PC-3 (cell line): ENCODE results near the gene CHRND. TPM values are rescaled to one million over a fixed set of nuclear protein-coding genes. Genes with fewer than 3 reads are reported as not detected.

Source experiments
- ATAC-seq: fragments of 200-7000 bp; cut with Tn5 transposase; 2 replicates; pipeline ENCODE4 v1.9.1; 2020; ENCODE audit warnings: mild to moderate bottlenecking, moderate library complexity
- BruUV-seq: library from RNA; stranded (reverse); fragments of 400-500 nt; replicated peaks from 2 replicates; lab custom pipeline; 2021; lab: Mats Ljungman, UMichigan
- CTCF ChIA-PET: fragments of 300-600 bp; sonication (Branson Sonifier 250); formaldehyde crosslinking; loops from one replicate; lab custom pipeline; 2022; ENCODE audit warnings: antibody characterized with exemption; lab: Charles Lee
- POLR2A ChIA-PET: fragments of 300-600 bp; sonication (Branson Sonifier 250); formaldehyde crosslinking; loops from one replicate; lab custom pipeline; 2022; ENCODE audit warnings: antibody characterized with exemption; ENCODE audit not compliant: unreplicated experiment; lab: Charles Lee
- DNase-seq: peaks from one replicate; pipeline ENCODE4 v3.0.0-alpha.2; 2015
- H2AFZ ChIP-seq: fragments of 300-600 bp; sonication (generic); 2 replicates; pipeline ENCODE4 v1.6.0; 2016; ENCODE audit warnings: antibody characterized with exemption, low read length
- H3F3A ChIP-seq: fragments of 300-600 bp; sonication (generic); one replicate; pipeline ENCODE4 v1.6.0; 2017; ENCODE audit warnings: antibody characterized with exemption, low read length, control low read depth, mild to moderate bottlenecking; ENCODE audit not compliant: unreplicated experiment
- H3K27ac ChIP-seq: fragments of 300-600 bp; sonication (generic); 2 replicates; pipeline ENCODE4 v1.5.1; 2016; ENCODE audit warnings: mild to moderate bottlenecking, low read length
- H3K27me3 ChIP-seq: fragments of 300-600 bp; sonication (generic); 2 replicates; pipeline ENCODE4 v1.6.1; 2016; ENCODE audit warnings: low read length, mixed read lengths
- H3K36me3 ChIP-seq: fragments of 300-600 bp; sonication (generic); 2 replicates; pipeline ENCODE4 v1.6.1; 2016; ENCODE audit warnings: low read depth, mixed run types, low read length, mixed read lengths
- H3K4me1 ChIP-seq: fragments of 300-600 bp; sonication (generic); 2 replicates; pipeline ENCODE4 v1.5.1; 2016; ENCODE audit warnings: low read length; ENCODE audit not compliant: insufficient read depth
- H3K4me2 ChIP-seq: fragments of 300-600 bp; sonication (generic); 2 replicates; pipeline ENCODE4 v1.6.0; 2016; ENCODE audit warnings: low read length
- H3K4me3 ChIP-seq: fragments of 300-600 bp; sonication (generic); 2 replicates; pipeline ENCODE4 v1.5.1; 2016; ENCODE audit warnings: mild to moderate bottlenecking, low read length, mixed read lengths
- H3K79me2 ChIP-seq: fragments of 300-600 bp; sonication (generic); 2 replicates; pipeline ENCODE4 v1.6.1; 2017; ENCODE audit warnings: low read length, mixed read lengths
- H3K9ac ChIP-seq: fragments of 300-600 bp; sonication (generic); 2 replicates; pipeline ENCODE4 v1.6.0; 2016; ENCODE audit warnings: mild to moderate bottlenecking, low read length
- H3K9me2 ChIP-seq: fragments of 300-600 bp; sonication (generic); replicated peaks from 2 replicates; pipeline ENCODE4 v1.6.1; 2016; ENCODE audit warnings: mixed run types, low read length, mixed read lengths
- H3K9me3 ChIP-seq: fragments of 300-600 bp; sonication (generic); 2 replicates; pipeline ENCODE4 v1.6.1; 2016; ENCODE audit warnings: low read length, mixed read lengths
- H4K20me1 ChIP-seq: fragments of 300-600 bp; sonication (generic); 2 replicates; pipeline ENCODE4 v1.6.1; 2016; ENCODE audit warnings: low read length, mixed read lengths
- EZH2 ChIP-seq: fragments of 300-600 bp; sonication (generic); IDR thresholded peaks from one replicate; pipeline ENCODE4 v1.6.1; 2017; ENCODE audit warnings: antibody characterized with exemption, mild to moderate bottlenecking, low read length; ENCODE audit not compliant: unreplicated experiment
- EZH2phosphoT487 ChIP-seq: fragments of 300-600 bp; sonication (generic); IDR thresholded peaks from 2 replicates; pipeline ENCODE4 v1.6.1; 2018; ENCODE audit warnings: mild to moderate bottlenecking, antibody characterized with exemption, low read length, borderline replicate concordance
- intact Hi-C: fragments of 100-400 bp; cut with micrococcal nuclease; formaldehyde crosslinking; loops from 2 replicates; pipeline ENCODE4 v1.9.0; 2023
- total RNA-seq: library from RNA; depleted of rRNA; stranded (reverse); fragments of >200 nt; gene quantifications from 2 replicates; pipeline ENCODE4 v1.2.3, GENCODE V29; 2014
- TF ChIP-seq, protein P1 (sequence below): fragments of 300-600 bp; sonication (generic); conservative IDR thresholded peaks from 2 replicates; pipeline ENCODE4 v1.5.1; 2017; ENCODE audit warnings: antibody characterized with exemption, low read depth, mild to moderate bottlenecking, low read length

CHRND gene
- total RNA-seq, 1 experiment from 2014 or later: not detected

DNA sequence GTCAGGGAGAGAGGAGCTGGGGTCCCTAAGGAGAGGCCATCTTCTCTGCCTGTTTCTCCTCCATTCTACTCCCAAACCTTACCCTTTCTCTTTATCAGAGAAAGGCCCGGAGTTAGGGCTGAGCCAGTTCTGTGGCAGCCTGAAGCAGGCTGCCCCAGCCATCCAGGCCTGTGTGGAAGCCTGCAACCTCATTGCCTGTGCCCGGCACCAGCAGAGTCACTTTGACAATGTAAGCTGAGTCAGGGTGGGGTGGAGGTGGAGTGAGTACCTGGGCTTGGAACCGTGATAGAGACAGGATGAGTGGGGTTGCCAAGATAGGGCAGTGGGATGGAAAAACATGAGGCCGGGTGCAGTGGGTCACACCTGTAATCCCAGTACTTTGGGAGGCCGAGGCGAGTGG, 18.7 kb downstream of the CHRND start:
- Histone ChIP-seq H3K27ac (no peak overlapping the region), H2AFZ (no peak overlapping the region), H3K9me3 (no peaks in the 10 kb centered on the region), H3K4me1 (no peaks in the 10 kb centered on the region), H3K9me2 (no peaks in the 10 kb centered on the region), H3K4me2 (no peak overlapping the region), H3K79me2 (peaks cover 27% of the 10 kb centered on the region), H4K20me1 (no peaks in the 10 kb centered on the region), H3K9ac (no peak overlapping the region), H3K36me3 (peaks cover 6% of the 10 kb centered on the region), H3K27me3 (no peaks in the 10 kb centered on the region), H3K4me3 (no peak overlapping the region), H3F3A (no peaks in the 10 kb centered on the region)
- no TSS peak for BruUV-seq
- no peak for ATAC-seq
- TF ChIP-seq, protein P1, sequence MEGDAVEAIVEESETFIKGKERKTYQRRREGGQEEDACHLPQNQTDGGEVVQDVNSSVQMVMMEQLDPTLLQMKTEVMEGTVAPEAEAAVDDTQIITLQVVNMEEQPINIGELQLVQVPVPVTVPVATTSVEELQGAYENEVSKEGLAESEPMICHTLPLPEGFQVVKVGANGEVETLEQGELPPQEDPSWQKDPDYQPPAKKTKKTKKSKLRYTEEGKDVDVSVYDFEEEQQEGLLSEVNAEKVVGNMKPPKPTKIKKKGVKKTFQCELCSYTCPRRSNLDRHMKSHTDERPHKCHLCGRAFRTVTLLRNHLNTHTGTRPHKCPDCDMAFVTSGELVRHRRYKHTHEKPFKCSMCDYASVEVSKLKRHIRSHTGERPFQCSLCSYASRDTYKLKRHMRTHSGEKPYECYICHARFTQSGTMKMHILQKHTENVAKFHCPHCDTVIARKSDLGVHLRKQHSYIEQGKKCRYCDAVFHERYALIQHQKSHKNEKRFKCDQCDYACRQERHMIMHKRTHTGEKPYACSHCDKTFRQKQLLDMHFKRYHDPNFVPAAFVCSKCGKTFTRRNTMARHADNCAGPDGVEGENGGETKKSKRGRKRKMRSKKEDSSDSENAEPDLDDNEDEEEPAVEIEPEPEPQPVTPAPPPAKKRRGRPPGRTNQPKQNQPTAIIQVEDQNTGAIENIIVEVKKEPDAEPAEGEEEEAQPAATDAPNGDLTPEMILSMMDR: no peak
- TF ChIP-seq EZH2phosphoT487: no peak
- TF ChIP-seq EZH2: no peak
- ChIA-PET POLR2A (no interaction called here), CTCF (no interaction called here)
- DNase-seq: no peak
- intact Hi-C loops: no loop called here

DNA sequence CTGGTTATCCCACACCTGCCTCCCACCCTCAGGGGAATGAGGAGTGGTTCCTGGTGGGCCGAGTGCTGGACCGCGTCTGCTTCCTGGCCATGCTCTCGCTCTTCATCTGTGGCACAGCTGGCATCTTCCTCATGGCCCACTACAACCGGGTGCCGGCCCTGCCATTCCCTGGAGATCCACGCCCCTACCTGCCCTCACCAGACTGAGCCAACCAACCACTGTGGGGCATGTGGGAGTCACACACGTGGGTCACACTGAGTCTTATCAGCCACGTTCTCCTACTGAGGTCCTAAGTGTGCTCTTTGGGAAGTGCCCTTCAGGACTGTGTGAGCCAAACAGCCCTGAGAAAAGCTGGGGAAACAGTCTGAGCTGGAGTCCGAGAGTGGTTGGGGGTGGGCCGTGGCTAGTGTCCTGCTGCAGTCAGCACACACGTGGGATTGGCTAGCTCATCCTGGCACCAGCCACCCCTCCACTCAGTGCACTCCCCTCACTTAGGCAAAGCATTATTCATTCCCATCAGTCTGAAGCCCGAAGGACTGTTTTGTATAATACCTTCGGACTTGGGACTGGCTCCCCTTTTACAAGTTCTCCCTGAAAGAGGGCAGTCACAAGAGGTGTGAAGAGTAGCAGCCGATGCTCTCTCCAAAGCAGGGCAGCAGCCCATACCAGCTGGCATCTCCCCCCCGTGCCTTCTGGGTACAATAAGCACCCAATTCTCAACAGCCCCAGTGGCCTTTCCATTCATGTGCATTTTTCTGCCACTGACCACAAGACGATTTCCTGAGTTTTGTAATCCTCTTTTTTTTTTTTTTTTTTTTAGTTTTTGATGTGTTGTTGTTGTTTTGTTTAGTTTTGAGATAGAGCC, 19.8 kb downstream of the CHRND start:
- Histone ChIP-seq H3K4me3 (no peak overlapping the region), H3K79me2 (peaks cover 35% of the 10 kb centered on the region), H3K9me3 (no peaks in the 10 kb centered on the region), H3K4me2 (no peak overlapping the region), H3K27me3 (no peaks in the 10 kb centered on the region), H3F3A (no peaks in the 10 kb centered on the region), H3K36me3 (peaks cover 6% of the 10 kb centered on the region), H2AFZ (no peak overlapping the region), H3K27ac (no peak overlapping the region), H4K20me1 (no peaks in the 10 kb centered on the region), H3K9me2 (no peaks in the 10 kb centered on the region), H3K4me1 (no peaks in the 10 kb centered on the region), H3K9ac (no peak overlapping the region)
- BruUV-seq: no TSS peak
- ATAC-seq: no peak
- TF ChIP-seq, protein P1: no peak
- TF ChIP-seq EZH2: no peak
- TF ChIP-seq EZH2phosphoT487: no peak
- intact Hi-C loops: no loop called here
- ChIA-PET POLR2A (no interaction called here), CTCF (no interaction called here)
- DNase-seq: no peak

DNA sequence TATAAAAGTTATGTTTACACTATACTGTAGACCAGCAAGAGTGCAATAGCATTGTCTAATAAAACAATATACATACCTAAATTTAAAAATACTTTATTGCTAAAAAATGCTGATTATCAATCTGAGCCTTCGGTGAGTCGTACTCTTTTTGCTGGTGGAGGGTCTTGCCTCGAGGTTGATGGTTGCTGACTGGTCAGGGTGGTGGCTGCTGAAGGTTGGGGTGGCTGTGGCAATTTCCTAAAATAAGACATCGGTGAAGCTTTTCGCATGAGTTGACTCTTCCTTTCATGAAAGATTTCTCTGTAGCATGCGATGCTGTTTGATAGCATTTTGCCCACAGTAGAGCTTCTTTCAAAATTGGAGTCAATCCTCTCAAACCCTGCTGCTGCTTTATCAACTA, 22.0 kb downstream of the CHRND start:
- H2AFZ ChIP-seq: no peak overlapping the region
- ATAC-seq: no peak
- ChIA-PET POLR2A (interaction anchor here (0.6 kb wide), 1 partner anchor 881 kb away, joined by 6 read pairs; no protein-coding TSS in a partner anchor), CTCF (no interaction called here)
- peaks cover 9% of the 10 kb centered on the region for H3K36me3 ChIP-seq
- H3K4me2 ChIP-seq: no peak overlapping the region
- no peaks in the 10 kb centered on the region for H3K9me3 ChIP-seq
- no peak overlapping the region for H3K4me3 ChIP-seq
- H4K20me1 ChIP-seq: 0 out of 2 replicates have a peak, but pooled peaks cover 7% of the 10 kb centered on the region
- no peaks in the 10 kb centered on the region for H3K9me2 ChIP-seq
- TF ChIP-seq EZH2phosphoT487 (no peak), EZH2 (no peak)
- TF ChIP-seq, protein P1: no peak
- peaks cover 57% of the 10 kb centered on the region for H3K79me2 ChIP-seq
- H3F3A ChIP-seq: no peaks in the 10 kb centered on the region
- H3K27ac ChIP-seq: no peak overlapping the region
- intact Hi-C loops: no loop called here
- no TSS peak for BruUV-seq
- DNase-seq: no peak
- no peaks in the 10 kb centered on the region for H3K27me3 ChIP-seq
- H3K4me1 ChIP-seq: peaks cover 7% of the 10 kb centered on the region
- H3K9ac ChIP-seq: no peak overlapping the region
